HepG2 (cell line): ENCODE results near the gene U2AF2. TPM values are rescaled to one million over a fixed set of nuclear protein-coding genes. Genes with fewer than 3 reads are reported as not detected.

Source experiments
- ATF2 ChIP-seq: sonication (generic); formaldehyde crosslinking; IDR thresholded peaks from 2 replicates; pipeline ENCODE4 v1.4.0; 2020; ENCODE audit warnings: missing genetic modification reagents
- BCLAF1 ChIP-seq: fragments of 450-650 bp; IDR thresholded peaks from 2 replicates; pipeline ENCODE4 v1.6.1; 2017; ENCODE audit warnings: mild to moderate bottlenecking
- DZIP1 ChIP-seq: sonication (generic); formaldehyde crosslinking; IDR thresholded peaks from 2 replicates; pipeline ENCODE4 v1.5.0; 2020; ENCODE audit warnings: mild to moderate bottlenecking, missing genetic modification reagents
- ESRRA ChIP-seq: sonication (generic); formaldehyde crosslinking; IDR thresholded peaks from 2 replicates; pipeline ENCODE4 v1.5.1; 2020; ENCODE audit warnings: mild to moderate bottlenecking, low read depth, missing genetic modification reagents
- HNRNPK ChIP-seq: fragments of 200-400 bp; formaldehyde crosslinking; IDR thresholded peaks from 2 replicates; pipeline ENCODE4 v1.6.1; 2018; ENCODE audit warnings: low read length, low read depth, moderate library complexity, mild to moderate bottlenecking; ENCODE audit not compliant: poor library complexity, severe bottlenecking
- NFKB2 ChIP-seq: sonication (generic); formaldehyde crosslinking; IDR thresholded peaks from 2 replicates; pipeline ENCODE4 v1.4.0; 2020; ENCODE audit warnings: missing genetic modification reagents, borderline replicate concordance
- POLR2A ChIP-seq, 2 experiments: IDR thresholded peaks; 2 replicates each; pipeline ENCODE4 v1.6.1; 2011; ENCODE audit warnings: low read depth in 2 of 2, low read length in 2 of 2, mild to moderate bottlenecking in 1 of 2, moderate library complexity in 1 of 2; ENCODE audit not compliant: insufficient read depth in 1 of 2
- POLR2AphosphoS5 ChIP-seq: IDR thresholded peaks from 2 replicates; pipeline ENCODE4 v1.6.1; 2012; ENCODE audit warnings: low read depth, low read length
- SRSF1 ChIP-seq: fragments of 200-400 bp; formaldehyde crosslinking; optimal IDR thresholded peaks from 2 replicates; pipeline ENCODE3; 2017; ENCODE audit warnings: mild to moderate bottlenecking, low read depth, low read length, moderate library complexity
- UBTF ChIP-seq: sonication (generic); formaldehyde crosslinking; IDR thresholded peaks from 2 replicates; pipeline ENCODE4 v1.4.0; 2020; ENCODE audit warnings: mild to moderate bottlenecking, missing genetic modification reagents
- ZBTB25 ChIP-seq: IDR thresholded peaks from 2 replicates; pipeline ENCODE4 v1.6.1; 2018; ENCODE audit warnings: missing genetic modification reagents
- ZNF281 ChIP-seq: sonication (generic); formaldehyde crosslinking; IDR thresholded peaks from 2 replicates; pipeline ENCODE4 v1.4.0; 2020; ENCODE audit warnings: missing genetic modification reagents, borderline replicate concordance
- ZNF441 ChIP-seq: sonication (generic); formaldehyde crosslinking; IDR thresholded peaks from 2 replicates; pipeline ENCODE4 v1.7.0; 2021; ENCODE audit warnings: missing genetic modification reagents, borderline replicate concordance
- ZNF580 ChIP-seq: IDR thresholded peaks from 2 replicates; pipeline ENCODE4 v1.6.1; 2016; ENCODE audit warnings: low read depth, borderline replicate concordance
- polyA plus RNA-seq, 8 experiments: library from polyadenylated mRNA; depleted of rRNA in 3 of 8; stranded (reverse) in 7 of 8; unstranded in 1 of 8; fragments of >200 nt; fragmentation: Illumina TruSeq in 4 of 8; extraction: Trizol in 4 of 8; gene quantifications; 2 replicates each; pipeline versions ENCODE4 v1.2.1 to v1.2.3, GENCODE V29; 2011 to 2016; ENCODE audit warnings: low read depth in 4 of 8, missing spikeins in 1 of 8, mixed read lengths in 1 of 8; ENCODE audit not compliant: insufficient read depth in 1 of 8
- total RNA-seq, 5 experiments: library from RNA; depleted of rRNA; stranded (reverse); fragments of >200 nt; fragmentation: Illumina TruSeq; extraction: Trizol; gene quantifications; 2 replicates each; pipeline ENCODE4 v1.2.3, GENCODE V29; 2016; ENCODE audit warnings: low read depth in 1 of 5

U2AF2 gene
- total and polyA plus RNA-seq, 2 of the 13 experiments (the other 11 are each of a cell fraction or from before 2014, with no cell fraction given), result 84.3 to 124 TPM

GRCh38 chr19:55653651-55654322, 1.0 kb upstream of the U2AF2 start (continued):
- peak; percentile 89; the same call in 1 of the 2 replicates for TF ChIP-seq ZNF580 (CRISPR knock-in tag)
- peak; percentile 24; the same call in 1 of the 2 replicates for TF ChIP-seq ZNF281 (CRISPR knock-in tag)
- TF ChIP-seq SRSF1, result no peak
- TF ChIP-seq ZNF441 (CRISPR knock-in tag), result no peak
- TF ChIP-seq HNRNPK, result no peak
- TF ChIP-seq POLR2AphosphoS5, result peak; percentile 50
- peak; percentile 66; the same call in 1 of the 2 replicates for TF ChIP-seq ATF2 (CRISPR knock-in tag)
- peak; percentile 65 for TF ChIP-seq UBTF (CRISPR knock-in tag)
- peak; percentile 90 for TF ChIP-seq ZBTB25
- TF ChIP-seq DZIP1, result no peak
- TF ChIP-seq BCLAF1, result no peak
- TF ChIP-seq POLR2A (IDR thresholded peaks at IDR 0.05; ENCODE audit: insufficient read depth in 1 of 2, low read depth in 2 of 2, low read length in 2 of 2), result peak; percentile 54 to 80; a peak in 3 of 4 replicates
- 0 out of 2 replicates have a peak, but pooled peaks have one; percentile 44 for TF ChIP-seq ESRRA (CRISPR knock-in tag)
- peak; percentile 17; the same call in 1 of the 2 replicates for TF ChIP-seq NFKB2 (CRISPR knock-in tag)
